Measurements from ENCODE around the gene GATA2. TPM values are rescaled to one million over a fixed set of nuclear protein-coding genes. Genes with fewer than 3 reads are reported as not detected.

Gene GATA2
- total RNA-seq, 1 donor from 2014 or later: 60.4 TPM

GRCh38 chr3:128504533-128504915, 11.5 kb upstream of the GATA2 start:
- TF ChIP-seq CTCF (IDR thresholded peaks at IDR 0.05; ENCODE audit: unreplicated experiment): no peak
- peaks cover 20% of the 10 kb centered on the region for H3K9me3 Mint-ChIP-seq
- H3K4me1 Mint-ChIP-seq: no peaks in the 10 kb centered on the region
- no peak overlapping the region for H3K27ac Mint-ChIP-seq
- H3K36me3 Mint-ChIP-seq: peaks cover 47% of the 10 kb centered on the region
- no peaks in the 10 kb centered on the region for H3K27me3 Mint-ChIP-seq (ENCODE audit: low read depth)
- DNase-seq (ENCODE audit: low spot score in 2 of 2, unreplicated experiment in 2 of 2): no peak
- no peak overlapping the region for H3K4me3 Mint-ChIP-seq

- Mint-ChIP-seq H3K4me1 (no peaks in the 10 kb centered on the region), H3K4me3 (no peak overlapping the region), H3K27me3 (ENCODE audit: low read depth) (no peaks in the 10 kb centered on the region), H3K36me3 (peaks cover 47% of the 10 kb centered on the region), H3K9me3 (peaks cover 16% of the 10 kb centered on the region), H3K27ac (no peak overlapping the region)
- TF ChIP-seq CTCF (IDR thresholded peaks at IDR 0.05; ENCODE audit: unreplicated experiment): no peak
- DNase-seq (ENCODE audit: low spot score in 2 of 2, unreplicated experiment in 2 of 2): no peak
Observed at GRCh38 chr3:128503751-128504532, 10.9 kb upstream of the GATA2 start.

- no peak for TF ChIP-seq CTCF (IDR thresholded peaks at IDR 0.05; ENCODE audit: unreplicated experiment)
- no peak for DNase-seq (ENCODE audit: low spot score in 2 of 2, unreplicated experiment in 2 of 2)
- H3K27me3 Mint-ChIP-seq (ENCODE audit: low read depth): no peaks in the 10 kb centered on the region
Observed at GRCh38 chr3:128503164-128503651, 10.2 kb upstream of the GATA2 start.

GRCh38 chr3:128502712-128503111, 9.7 kb upstream of the GATA2 start:
- H3K27me3 Mint-ChIP-seq (ENCODE audit: low read depth): no peaks in the 10 kb centered on the region
- no peak overlapping the region for H3K4me3 Mint-ChIP-seq
- peaks cover 15% of the 10 kb centered on the region for H3K9me3 Mint-ChIP-seq
- H3K4me1 Mint-ChIP-seq: peaks cover 7% of the 10 kb centered on the region
- TF ChIP-seq CTCF (IDR thresholded peaks at IDR 0.05; ENCODE audit: unreplicated experiment): no peak
- H3K27ac Mint-ChIP-seq: no peak overlapping the region
- DNase-seq (ENCODE audit: low spot score in 2 of 2, unreplicated experiment in 2 of 2): no peak
- peaks cover 47% of the 10 kb centered on the region for H3K36me3 Mint-ChIP-seq

More at GRCh38 chr3:128503164-128503651, 10.2 kb upstream of the GATA2 start:
- peaks cover 6% of the 10 kb centered on the region for H3K4me1 Mint-ChIP-seq
- H3K9me3 Mint-ChIP-seq: peaks cover 16% of the 10 kb centered on the region
- H3K27ac Mint-ChIP-seq: no peak overlapping the region
- H3K4me3 Mint-ChIP-seq: no peak overlapping the region
- peaks cover 47% of the 10 kb centered on the region for H3K36me3 Mint-ChIP-seq

- H3K4me3 Mint-ChIP-seq: no peak overlapping the region
- peaks cover 7% of the 10 kb centered on the region for H3K27me3 Mint-ChIP-seq (ENCODE audit: low read depth)
- peaks cover 12% of the 10 kb centered on the region for H3K9me3 Mint-ChIP-seq
- no peak for TF ChIP-seq CTCF (IDR thresholded peaks at IDR 0.05; ENCODE audit: unreplicated experiment)
- H3K36me3 Mint-ChIP-seq: peaks cover 47% of the 10 kb centered on the region
- H3K27ac Mint-ChIP-seq: no peak overlapping the region
- no peak for DNase-seq (ENCODE audit: low spot score in 2 of 2, unreplicated experiment in 2 of 2)
- H3K4me1 Mint-ChIP-seq: peaks cover 19% of the 10 kb centered on the region
Observed at GRCh38 chr3:128501431-128501830, 8.4 kb upstream of the GATA2 start.

Measured in mesothelial cell of epicardium (in vitro differentiated cells).